Prostate gland (tissue), 2 donors: Measurements from ENCODE around the gene FTHL17.

ENCODE experiments used
- POLR2A ChIP-seq: fragments of 450-650 bp; IDR thresholded peaks from one replicate; pipeline ENCODE4 v1.6.1; 2016; ENCODE audit warnings: antibody characterized with exemption, mild to moderate bottlenecking
- TF ChIP-seq, protein P1 (sequence below), 4 experiments: fragments of 200-600 bp in 2 of 4; fragments of 450-650 bp in 2 of 4; sonication (generic) in 2 of 4; IDR thresholded peaks; 1 replicate in 3 of 4; 2 replicates in 1 of 4; pipeline ENCODE4 v1.5.1; 2016 to 2019; ENCODE audit warnings: antibody characterized with exemption in 4 of 4, mild to moderate bottlenecking in 2 of 4, moderate library complexity in 2 of 4

DNA sequence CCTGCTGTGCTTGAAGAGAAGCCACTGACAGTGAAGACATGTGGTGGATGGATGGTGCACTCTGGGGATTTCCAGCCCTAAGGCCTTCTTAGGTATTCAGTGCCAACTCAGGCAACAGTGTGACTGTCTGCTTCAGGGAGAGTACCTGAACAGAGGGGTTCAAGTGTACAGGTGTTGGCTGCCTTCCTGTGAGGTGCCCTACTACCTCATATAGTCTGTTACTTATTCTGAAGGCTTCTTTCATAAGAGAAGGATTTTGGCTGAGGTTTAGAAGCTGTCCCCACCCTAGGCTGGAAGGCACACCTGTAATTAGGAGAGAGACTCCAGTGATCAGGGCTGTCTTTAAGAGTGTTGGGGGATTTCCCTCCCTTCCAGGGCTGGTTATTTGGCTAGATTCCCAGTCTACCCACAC, 1.8 kb downstream of the FTHL17 start:
- TF ChIP-seq, protein P1, sequence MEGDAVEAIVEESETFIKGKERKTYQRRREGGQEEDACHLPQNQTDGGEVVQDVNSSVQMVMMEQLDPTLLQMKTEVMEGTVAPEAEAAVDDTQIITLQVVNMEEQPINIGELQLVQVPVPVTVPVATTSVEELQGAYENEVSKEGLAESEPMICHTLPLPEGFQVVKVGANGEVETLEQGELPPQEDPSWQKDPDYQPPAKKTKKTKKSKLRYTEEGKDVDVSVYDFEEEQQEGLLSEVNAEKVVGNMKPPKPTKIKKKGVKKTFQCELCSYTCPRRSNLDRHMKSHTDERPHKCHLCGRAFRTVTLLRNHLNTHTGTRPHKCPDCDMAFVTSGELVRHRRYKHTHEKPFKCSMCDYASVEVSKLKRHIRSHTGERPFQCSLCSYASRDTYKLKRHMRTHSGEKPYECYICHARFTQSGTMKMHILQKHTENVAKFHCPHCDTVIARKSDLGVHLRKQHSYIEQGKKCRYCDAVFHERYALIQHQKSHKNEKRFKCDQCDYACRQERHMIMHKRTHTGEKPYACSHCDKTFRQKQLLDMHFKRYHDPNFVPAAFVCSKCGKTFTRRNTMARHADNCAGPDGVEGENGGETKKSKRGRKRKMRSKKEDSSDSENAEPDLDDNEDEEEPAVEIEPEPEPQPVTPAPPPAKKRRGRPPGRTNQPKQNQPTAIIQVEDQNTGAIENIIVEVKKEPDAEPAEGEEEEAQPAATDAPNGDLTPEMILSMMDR (IDR thresholded peaks at IDR 0.05): no peak
- no peak for TF ChIP-seq POLR2A
